Stomach (tissue), 4 donors: Measurements from ENCODE around the gene NMNAT2.

Source experiments
- CTCF ChIP-seq, 7 experiments: fragments of 450-650 bp in 4 of 7; fragments of 200-600 bp in 3 of 7; sonication (generic) in 3 of 7; IDR thresholded peaks; one replicate each; pipeline ENCODE4 v1.5.1; 2016 to 2019; ENCODE audit warnings: antibody characterized with exemption in 7 of 7, control low read depth in 2 of 7, mild to moderate bottlenecking in 1 of 7
- EP300 ChIP-seq: sonication (generic); formaldehyde crosslinking; IDR thresholded peaks from one replicate; pipeline ENCODE4 v1.6.1; 2017; ENCODE audit warnings: antibody characterized with exemption
- POLR2A ChIP-seq, 4 donors: fragments of 450-650 bp; IDR thresholded peaks; one replicate each; pipeline ENCODE4 v1.6.1; 2016; ENCODE audit warnings: antibody characterized with exemption in 4 of 4, control low read depth in 2 of 4, mild to moderate bottlenecking in 1 of 4, moderate library complexity in 1 of 4
- POLR2AphosphoS5 ChIP-seq, 3 donors: sonication (generic); formaldehyde crosslinking; IDR thresholded peaks; one replicate each; pipeline ENCODE4 v1.6.1; 2016; ENCODE audit warnings: antibody characterized with exemption in 3 of 3

- TF ChIP-seq EP300 (no peak), CTCF (IDR thresholded peaks at IDR 0.05) (no peak), POLR2A (IDR thresholded peaks at IDR 0.05) (no peak), POLR2AphosphoS5 (IDR thresholded peaks at IDR 0.05) (no peak)
These were observed 145.8 kb downstream of the NMNAT2 start for GRCh38 chr1:183272390-183272848.
